ENCODE data around the gene SNX2. TPM values are rescaled to one million over a fixed set of nuclear protein-coding genes. Genes with fewer than 3 reads are reported as not detected.

Gene SNX2
- total and polyA plus RNA-seq, 2 donors (not counting 1 experiment from before 2014, with no cell fraction given): 107 to 266 TPM

DNA sequence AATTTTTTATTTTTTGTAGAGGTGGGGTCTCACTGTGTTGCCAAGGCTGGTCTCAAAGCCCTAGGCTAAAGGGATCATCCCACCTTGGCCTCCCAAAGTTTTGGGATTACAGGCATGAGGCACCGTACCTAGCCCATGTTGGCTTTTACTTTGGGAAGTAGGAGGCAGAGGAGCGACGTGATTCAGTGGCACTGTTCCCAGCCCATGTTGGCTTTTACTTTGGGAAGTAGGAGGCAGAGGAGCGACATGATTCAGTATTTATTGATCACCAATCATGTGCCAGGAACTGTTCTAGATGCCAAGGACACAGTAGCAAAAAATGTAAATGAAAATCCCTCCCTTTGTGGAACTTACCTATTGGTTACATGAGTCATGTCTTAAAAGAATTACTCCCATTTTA, 88.8 kb downstream of the SNX2 start:
- Histone ChIP-seq H2AFZ (ENCODE audit: insufficient read depth, low read depth, low read length, poor library complexity, severe bottlenecking) (no peak overlapping the region), H3K27me3 (replicated peaks in 1 of 4; ENCODE audit: control extremely low read depth in 1 of 4, control insufficient read depth in 3 of 4, insufficient read depth in 4 of 4, low read length in 3 of 4) (no peaks in the 10 kb centered on the region), H3K4me3 (ENCODE audit: control extremely low read depth in 1 of 5, extremely low read depth in 1 of 5, insufficient read depth in 1 of 5, low read depth in 2 of 5, low read length in 4 of 5) (no peak overlapping the region), H3K4me1 (ENCODE audit: control insufficient read depth in 2 of 2, insufficient read depth in 2 of 2, low read length in 2 of 2) (no peaks in the 10 kb centered on the region), H3K27ac (ENCODE audit: low read length in 2 of 2) (no peak overlapping the region), H3K4me2 (replicated peaks; ENCODE audit: low read depth, low read length, poor library complexity, severe bottlenecking) (no peak overlapping the region), H3K9ac (ENCODE audit: low read length) (no peak overlapping the region), H3K9me3 (ENCODE audit: control extremely low read depth in 1 of 3, control insufficient read depth in 2 of 3, insufficient read depth in 1 of 3, low read length in 2 of 3) (no peaks in the 10 kb centered on the region), H3K36me3 (replicated peaks in 1 of 2; ENCODE audit: control extremely low read depth in 1 of 2, control insufficient read depth in 1 of 2, extremely low read depth in 1 of 2, insufficient read depth in 2 of 2, low read length in 1 of 2) (no peaks in the 10 kb centered on the region), H4K20me1 (ENCODE audit: control insufficient read depth, insufficient read depth, low read length, poor library complexity, severe bottlenecking) (no peaks in the 10 kb centered on the region), H3K79me2 (ENCODE audit: control insufficient read depth, insufficient read depth, low read length) (no peaks in the 10 kb centered on the region)
- ChIA-PET POLR2A (no interaction called here), CTCF (no interaction called here)
- intact Hi-C loops (cut with micrococcal nuclease): no loop called here
- no peak overlapping the region for H3K4me3 Mint-ChIP-seq
- no peaks in the 10 kb centered on the region for H3K9me3 Mint-ChIP-seq (ENCODE audit: insufficient read depth)
- 97% methylated on average over 3 of the region's 4 CpGs for WGBS (ENCODE audit: insufficient coverage)
- no peak for ATAC-seq (ENCODE audit: low read depth)
- H3K4me1 Mint-ChIP-seq: no peaks in the 10 kb centered on the region
- no peaks in the 10 kb centered on the region for H3K27me3 Mint-ChIP-seq
- H3K27ac Mint-ChIP-seq: no peak overlapping the region
- TF ChIP-seq EZH2 (IDR thresholded peaks at IDR 0.05; ENCODE audit: borderline replicate concordance, insufficient read depth, low read depth, low read length, poor library complexity, severe bottlenecking): no peak
- TF ChIP-seq CTCF (IDR thresholded peaks at IDR 0.05): no peak
- no peak for DNase-seq

- H3K4me3 Mint-ChIP-seq: no peak overlapping the region
- no peaks in the 10 kb centered on the region for H3K79me2 ChIP-seq (ENCODE audit: control insufficient read depth, insufficient read depth, low read length)
These were observed 89.5 kb downstream of the SNX2 start for GRCh38 chr5:122864400-122864799.

More at GRCh38 chr5:122864400-122864799, 89.5 kb downstream of the SNX2 start:
- H3K9me3 Mint-ChIP-seq (ENCODE audit: insufficient read depth): no peaks in the 10 kb centered on the region
- WGBS (ENCODE audit: insufficient coverage): 69% methylated on average over 3 of the region's 6 CpGs
- ChIA-PET CTCF (no interaction called here), POLR2A (no interaction called here)
- Histone ChIP-seq H3K4me2 (replicated peaks; ENCODE audit: low read depth, low read length, poor library complexity, severe bottlenecking) (no peak overlapping the region), H3K36me3 (replicated peaks in 1 of 2; ENCODE audit: control extremely low read depth in 1 of 2, control insufficient read depth in 1 of 2, extremely low read depth in 1 of 2, insufficient read depth in 2 of 2, low read length in 1 of 2) (no peaks in the 10 kb centered on the region), H2AFZ (ENCODE audit: insufficient read depth, low read depth, low read length, poor library complexity, severe bottlenecking) (no peak overlapping the region), H3K9me3 (ENCODE audit: control extremely low read depth in 1 of 3, control insufficient read depth in 2 of 3, insufficient read depth in 1 of 3, low read length in 2 of 3) (no peaks in the 10 kb centered on the region), H4K20me1 (ENCODE audit: control insufficient read depth, insufficient read depth, low read length, poor library complexity, severe bottlenecking) (no peaks in the 10 kb centered on the region), H3K4me1 (ENCODE audit: control insufficient read depth in 2 of 2, insufficient read depth in 2 of 2, low read length in 2 of 2) (no peaks in the 10 kb centered on the region), H3K9ac (ENCODE audit: low read length) (no peak overlapping the region), H3K27ac (ENCODE audit: low read length in 2 of 2) (no peak overlapping the region), H3K27me3 (replicated peaks in 1 of 4; ENCODE audit: control extremely low read depth in 1 of 4, control insufficient read depth in 3 of 4, insufficient read depth in 4 of 4, low read length in 3 of 4) (no peaks in the 10 kb centered on the region), H3K4me3 (ENCODE audit: control extremely low read depth in 1 of 5, extremely low read depth in 1 of 5, insufficient read depth in 1 of 5, low read depth in 2 of 5, low read length in 4 of 5) (no peak overlapping the region)
- H3K27ac Mint-ChIP-seq: no peak overlapping the region
- no peak for TF ChIP-seq CTCF (IDR thresholded peaks at IDR 0.05)
- no peak for TF ChIP-seq EZH2 (IDR thresholded peaks at IDR 0.05; ENCODE audit: borderline replicate concordance, insufficient read depth, low read depth, low read length, poor library complexity, severe bottlenecking)
- no peak for DNase-seq
- no peak for ATAC-seq (ENCODE audit: low read depth)
- intact Hi-C loops (cut with micrococcal nuclease): no loop called here
- H3K4me1 Mint-ChIP-seq: no peaks in the 10 kb centered on the region
- H3K27me3 Mint-ChIP-seq: no peaks in the 10 kb centered on the region

All from B cell (primary cell).